NB4 (cell line): ENCODE results near the gene MAGI2.

Experiments used
- CTCF ChIP-seq: IDR thresholded peaks from one replicate; pipeline ENCODE4 v1.5.1; 2012; ENCODE audit warnings: low read depth, low read length
- MYC ChIP-seq: IDR thresholded peaks from 2 replicates; pipeline ENCODE4 v1.6.1; 2011; ENCODE audit warnings: low read depth, low read length
- POLR2A ChIP-seq: IDR thresholded peaks from 2 replicates; pipeline ENCODE4 v1.6.1; 2011; ENCODE audit warnings: mild to moderate bottlenecking; ENCODE audit not compliant: insufficient read length; ENCODE audit errors: extremely low read depth

DNA sequence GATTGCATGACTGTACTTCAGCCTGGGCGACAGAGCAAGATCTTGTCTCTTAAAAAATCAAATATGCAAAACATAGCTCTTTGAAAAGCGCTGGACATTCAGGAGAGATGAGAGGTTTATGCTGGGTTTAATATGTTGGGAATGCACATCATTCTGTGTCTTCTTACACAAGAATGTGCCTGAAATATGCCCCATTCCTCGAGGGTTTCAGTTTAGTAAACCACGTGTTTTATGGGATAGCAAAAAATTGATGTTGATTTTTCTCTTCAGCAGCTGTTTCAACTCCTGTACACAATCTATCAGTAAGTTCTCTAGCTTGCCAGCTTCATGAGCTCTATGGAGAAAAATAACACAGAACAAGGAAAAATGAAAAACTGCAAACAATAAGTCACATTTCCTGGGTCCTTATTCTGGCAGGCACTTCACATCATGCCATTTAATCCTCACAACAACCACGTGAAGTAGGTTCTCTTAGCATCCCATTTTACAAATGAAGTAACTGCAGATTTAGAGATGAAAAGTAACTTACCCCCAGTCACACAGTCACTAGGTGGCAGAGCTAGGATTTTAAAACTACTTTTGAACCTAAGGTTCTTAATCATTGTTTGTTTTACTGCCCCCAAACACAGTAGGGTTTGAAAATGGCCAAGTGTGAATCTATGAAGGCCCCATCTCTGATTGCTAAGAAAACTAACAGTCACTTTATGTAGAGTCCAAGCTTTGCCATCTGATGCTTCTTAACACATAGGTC lies 1231.3 kb downstream of the MAGI2 start:
- TF ChIP-seq CTCF (no peak), POLR2A (no peak), MYC (no peak)
